GM18867 (cell line): Measurements from ENCODE around the gene EHMT1.
"Not testable (repeated sequence)": the region's sequence is repeated elsewhere in the genome, so short reads cannot be mapped to it uniquely, and the experiment has no call there.

Experiments
- ATAC-seq: cut with Tn5 transposase; IDR thresholded peaks from one replicate; pipeline ENCODE4 v1.9.1; 2021; ENCODE audit warnings: mild to moderate bottlenecking, moderate library complexity; ENCODE audit not compliant: unreplicated experiment

The EHMT1 gene

GRCh38 chr9:137715866-137716693, 97.3 kb downstream of the EHMT1 start:
- not testable (repeated sequence) for ATAC-seq

- ATAC-seq, result no peak
Observed at GRCh38 chr9:137716694-137717287, 98.0 kb downstream of the EHMT1 start.

- ATAC-seq, result no peak
Observed at GRCh38 chr9:137717776-137718327, 99.0 kb downstream of the EHMT1 start.

- ATAC-seq, result no peak
Observed at GRCh38 chr9:137719194-137719593, 100.4 kb downstream of the EHMT1 start.

GRCh38 chr9:137720571-137721110, 101.8 kb downstream of the EHMT1 start:
- ATAC-seq, result no peak

GRCh38 chr9:137721479-137721878, 102.7 kb downstream of the EHMT1 start:
- ATAC-seq, result no peak

GRCh38 chr9:137721899-137722298, 103.1 kb downstream of the EHMT1 start:
- ATAC-seq, result no peak

GRCh38 chr9:137722481-137722880, 103.7 kb downstream of the EHMT1 start:
- no peak for ATAC-seq

GRCh38 chr9:137723356-137723755, 104.6 kb downstream of the EHMT1 start:
- ATAC-seq, result not testable (repeated sequence)

- ATAC-seq, result no peak
Observed at GRCh38 chr9:137723783-137724445, 105.1 kb downstream of the EHMT1 start.

GRCh38 chr9:137724818-137725240, 106.0 kb downstream of the EHMT1 start:
- ATAC-seq, result no peak

GRCh38 chr9:137725598-137725997, 106.8 kb downstream of the EHMT1 start:
- no peak for ATAC-seq

GRCh38 chr9:137726336-137726735, 107.5 kb downstream of the EHMT1 start:
- peak; percentile 81 for ATAC-seq

- ATAC-seq, result no peak
Observed at GRCh38 chr9:137726764-137727163, 108.0 kb downstream of the EHMT1 start.

GRCh38 chr9:137727716-137728115, 108.9 kb downstream of the EHMT1 start:
- ATAC-seq, result no peak

GRCh38 chr9:137728444-137729311, 109.9 kb downstream of the EHMT1 start:
- no peak for ATAC-seq

- no peak for ATAC-seq
Observed at GRCh38 chr9:137731216-137731946, 112.6 kb downstream of the EHMT1 start.

GRCh38 chr9:137731947-137732813, 113.4 kb downstream of the EHMT1 start:
- no peak for ATAC-seq

GRCh38 chr9:137733429-137733828, 114.6 kb downstream of the EHMT1 start:
- no peak for ATAC-seq
